Myocyte (in vitro differentiated cells): ENCODE measurements around the gene LRAT. TPM values are rescaled to one million over a fixed set of nuclear protein-coding genes. Genes with fewer than 3 reads are reported as not detected.
"Not testable (repeated sequence)": the region's sequence is repeated elsewhere in the genome, so short reads cannot be mapped to it uniquely, and the experiment has no call there.

ENCODE experiments used
- DNase-seq: peaks from one replicate; pipeline ENCODE4 v3.0.0-alpha.2; 2012; ENCODE audit warnings: low read depth
- polyA plus RNA-seq: library from polyadenylated mRNA; unstranded; fragments of >200 nt; gene quantifications from one replicate; pipeline ENCODE4 v1.2.1, GENCODE V29; 2012; ENCODE audit warnings: missing spikeins
- total RNA-seq: library from RNA; depleted of rRNA; stranded (reverse); fragments of >200 nt; gene quantifications from 2 replicates; pipeline ENCODE4 v1.2.3, GENCODE V29; 2014

The LRAT gene
- not detected in 2 replicates for total RNA-seq
- polyA plus RNA-seq: not detected

DNA sequence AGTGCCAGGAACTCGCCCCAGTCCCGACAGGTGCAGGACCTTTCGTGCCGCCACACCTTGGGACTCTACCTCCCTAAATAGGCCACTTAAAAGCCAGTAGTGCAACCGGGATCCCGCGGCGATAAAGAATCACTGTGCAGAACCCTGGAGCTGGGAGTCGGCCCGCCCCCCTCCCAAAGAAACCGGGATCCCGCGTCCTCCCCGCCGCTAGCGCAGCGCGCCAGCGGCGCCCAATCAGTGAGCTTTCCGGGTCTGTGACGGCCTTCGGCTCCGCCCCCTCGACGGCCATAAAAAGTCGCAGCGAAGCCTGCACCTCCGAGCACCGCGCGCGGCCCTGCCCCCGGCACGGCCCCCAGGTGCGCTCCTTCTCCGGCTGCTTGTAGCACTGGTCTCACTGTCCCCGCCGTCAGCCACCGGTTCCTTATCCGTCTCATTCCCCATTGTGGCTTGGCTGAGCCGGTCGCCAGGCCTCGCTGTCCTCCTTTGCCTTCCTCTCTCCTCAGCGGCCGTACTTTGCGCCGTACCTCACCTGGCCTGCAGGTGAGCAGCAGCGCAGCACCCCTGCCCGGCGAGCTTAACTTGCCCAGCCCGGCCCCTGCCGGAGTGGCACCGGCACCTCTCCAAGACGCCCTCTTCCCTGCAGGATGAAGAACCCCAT is at the start of gene LRAT:
Gene LRAT (plus strand): TSS at position 318 of the 658 bp plus-strand sequence. CDS start 327 bp downstream, at position 645.
- no peak for DNase-seq

DNA sequence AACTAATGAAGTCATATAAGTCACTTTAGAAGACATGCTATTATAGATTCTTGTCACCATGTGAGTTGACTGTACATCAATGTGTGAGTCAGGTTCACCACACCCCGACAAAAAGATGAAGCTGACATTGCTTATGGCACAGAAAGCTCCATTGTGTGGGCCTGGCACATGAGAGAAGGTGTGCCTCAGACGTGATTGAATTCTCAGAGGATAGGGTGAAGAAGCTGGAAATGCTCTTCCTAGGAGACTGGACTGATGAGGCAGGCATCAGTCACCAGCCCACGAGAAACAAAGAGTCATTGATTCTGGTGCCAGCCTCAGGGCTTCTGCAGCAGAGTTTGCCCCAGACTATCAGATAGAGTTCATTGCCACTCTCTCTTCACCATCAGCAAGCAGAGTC is 35.9 kb upstream of the LRAT start:
- no peak for DNase-seq

- no peak for DNase-seq
Measured at GRCh38 chr4:154709550-154709949, 34.2 kb upstream of the LRAT start.

DNA sequence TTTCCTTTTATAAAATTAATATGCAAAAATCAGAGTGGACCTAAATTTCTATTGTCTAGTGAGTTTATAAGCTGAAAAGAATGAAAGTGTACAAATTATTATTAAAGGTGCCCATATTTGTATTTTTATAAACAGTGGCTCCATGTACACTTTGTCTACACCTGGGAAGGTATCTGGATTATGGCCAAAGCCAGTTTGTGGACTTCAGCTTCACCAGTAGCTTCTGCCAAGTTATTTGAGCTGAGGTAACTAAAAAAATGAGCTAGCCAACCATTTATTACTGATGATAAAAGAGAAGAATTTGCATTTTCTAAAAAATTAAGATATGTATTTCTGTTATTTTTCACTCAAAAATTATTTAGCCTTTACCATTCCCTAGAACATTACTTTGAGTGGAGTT is 32.3 kb upstream of the LRAT start:
- no peak for DNase-seq

DNA sequence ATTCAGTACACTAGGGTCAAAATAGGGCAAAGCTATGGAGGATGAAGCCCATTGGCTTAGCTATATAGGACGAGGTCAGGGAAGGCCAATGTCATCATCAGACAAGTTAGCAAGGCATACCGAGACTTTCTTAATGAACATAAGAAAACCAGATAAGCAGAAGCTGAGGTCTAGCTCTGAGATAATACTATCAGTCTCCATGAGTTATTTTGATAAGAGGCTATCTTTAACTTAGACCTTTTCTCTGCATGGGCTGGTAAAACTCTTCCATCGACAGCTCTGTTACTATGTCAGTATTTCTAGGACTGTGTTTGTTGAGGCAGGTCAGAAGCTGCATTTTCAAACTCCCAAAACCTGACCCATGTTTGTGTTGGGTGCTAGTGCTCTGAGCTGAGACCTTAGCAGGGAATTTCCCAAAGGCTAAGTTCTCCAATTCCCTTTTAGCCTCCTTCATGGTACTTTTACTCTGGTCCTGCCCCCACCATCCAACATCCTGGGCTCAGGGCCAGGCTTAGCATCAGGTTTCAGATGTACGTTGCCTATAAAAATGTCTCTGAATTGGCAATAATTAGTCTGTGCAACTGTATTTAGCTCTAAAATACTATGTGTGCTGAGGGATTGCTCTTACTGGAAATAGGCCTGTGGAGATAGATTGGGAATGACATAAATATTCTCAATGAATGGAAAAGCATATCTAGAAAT is 29.3 kb upstream of the LRAT start:
- no peak for DNase-seq

DNA sequence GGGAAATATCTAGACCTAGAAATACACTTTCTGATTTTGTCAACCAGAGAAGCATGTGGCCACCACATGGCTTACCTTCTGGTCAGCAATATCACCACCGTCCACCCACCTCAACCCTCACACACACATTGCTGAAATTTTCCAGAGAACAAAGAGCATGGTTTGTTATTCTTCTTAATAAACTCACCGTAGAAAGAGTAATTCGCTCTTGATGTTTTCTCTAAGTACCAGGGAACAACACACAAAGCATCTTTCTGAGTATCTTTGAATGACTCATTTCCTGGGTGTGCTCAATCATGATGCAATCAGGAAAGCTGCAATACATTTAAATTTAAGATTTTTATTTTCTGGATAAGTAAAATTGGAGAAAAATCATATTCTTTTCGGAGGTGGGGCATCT is 24.7 kb upstream of the LRAT start:
- DNase-seq: peak; percentile 3

- no peak for DNase-seq
Measured at GRCh38 chr4:154720123-154720522, 23.7 kb upstream of the LRAT start.

GRCh38 chr4:154720618-154721267 is 23.1 kb upstream of the LRAT start:
- no peak for DNase-seq

DNA sequence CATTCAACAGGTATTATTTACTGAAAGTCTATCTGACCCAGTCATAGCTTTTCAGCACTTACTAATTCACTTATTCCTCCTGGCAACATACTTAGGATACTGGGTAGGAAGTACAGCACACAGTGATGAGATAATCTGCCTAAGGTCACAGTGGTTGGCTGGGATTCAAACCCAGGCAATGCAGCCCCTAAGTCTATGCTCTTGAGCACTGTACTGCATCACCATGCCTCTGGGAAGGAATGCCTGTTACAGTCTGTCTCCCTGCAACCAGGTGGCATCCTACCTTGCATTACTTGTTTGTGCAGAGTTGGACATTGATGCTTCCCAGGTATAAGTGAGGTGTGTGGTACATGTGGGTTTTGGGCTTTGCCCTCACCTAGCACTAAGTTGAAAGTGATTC is 21.5 kb upstream of the LRAT start:
- DNase-seq: no peak

DNA sequence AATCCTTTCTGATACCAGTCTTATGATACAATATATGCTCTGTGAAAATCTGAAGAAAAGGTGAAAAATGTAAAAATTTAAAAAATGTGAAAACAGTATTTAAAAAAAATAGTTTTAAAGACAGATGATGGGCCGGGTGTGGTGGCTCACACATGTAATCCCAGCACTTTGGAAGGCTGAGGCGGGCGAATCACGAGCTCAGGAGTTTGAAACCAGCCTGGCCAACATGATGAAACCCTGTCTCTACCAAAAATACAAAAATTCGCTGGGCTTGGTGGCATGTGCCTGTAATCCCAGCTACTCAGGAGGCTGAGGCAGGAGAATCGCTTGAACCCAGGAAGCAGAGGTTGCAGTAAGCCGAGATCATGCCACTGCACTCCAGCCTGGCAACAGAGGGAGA is 20.2 kb upstream of the LRAT start:
- not testable (repeated sequence) for DNase-seq

DNA sequence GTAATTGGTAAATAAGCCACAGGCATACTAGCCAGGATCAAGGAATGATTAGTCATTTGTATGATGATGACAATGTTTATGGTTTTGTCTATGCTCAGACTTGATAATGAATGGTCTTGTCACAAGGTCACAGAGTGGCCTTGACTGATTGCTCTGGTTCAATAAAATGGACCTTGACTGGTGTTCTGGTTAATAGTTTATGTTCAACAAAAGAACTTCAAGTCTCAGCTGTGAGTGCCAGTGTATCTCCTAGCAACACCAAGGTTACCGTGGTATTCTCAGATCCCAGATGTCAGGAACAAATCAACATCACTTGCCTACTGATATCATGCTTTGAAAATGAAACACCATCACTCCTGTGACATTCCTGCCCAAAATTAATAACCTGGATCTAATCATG is 16.3 kb upstream of the LRAT start:
- DNase-seq: no peak

- no peak for DNase-seq
Measured at GRCh38 chr4:154731756-154732155, 12.0 kb upstream of the LRAT start.

GRCh38 chr4:154732669-154733068 is 11.1 kb upstream of the LRAT start:
- DNase-seq: no peak

DNA sequence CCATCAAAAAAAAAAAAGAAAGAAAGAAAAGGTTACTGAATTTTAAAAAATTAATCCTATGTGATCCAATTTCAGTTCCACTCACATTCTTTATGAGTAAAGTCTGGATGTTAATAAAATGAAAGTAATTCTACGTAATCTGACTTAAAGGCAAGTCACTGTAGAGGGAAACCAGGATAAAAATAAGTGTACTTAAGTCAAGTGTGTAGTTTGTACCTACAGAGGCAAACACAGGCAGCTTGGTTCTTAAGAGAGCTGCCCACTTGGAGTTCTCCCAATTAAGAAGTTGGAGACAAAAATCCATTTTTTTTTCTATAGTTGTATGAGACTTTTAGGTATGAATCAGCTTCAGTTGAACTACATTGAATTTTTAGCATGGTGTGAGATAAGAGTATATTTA is 7.0 kb upstream of the LRAT start:
- no peak for DNase-seq

GRCh38 chr4:154738426-154738825 is 5.4 kb upstream of the LRAT start:
- DNase-seq: no peak

- DNase-seq: no peak
Measured at GRCh38 chr4:154739111-154739510, 4.7 kb upstream of the LRAT start.

DNA sequence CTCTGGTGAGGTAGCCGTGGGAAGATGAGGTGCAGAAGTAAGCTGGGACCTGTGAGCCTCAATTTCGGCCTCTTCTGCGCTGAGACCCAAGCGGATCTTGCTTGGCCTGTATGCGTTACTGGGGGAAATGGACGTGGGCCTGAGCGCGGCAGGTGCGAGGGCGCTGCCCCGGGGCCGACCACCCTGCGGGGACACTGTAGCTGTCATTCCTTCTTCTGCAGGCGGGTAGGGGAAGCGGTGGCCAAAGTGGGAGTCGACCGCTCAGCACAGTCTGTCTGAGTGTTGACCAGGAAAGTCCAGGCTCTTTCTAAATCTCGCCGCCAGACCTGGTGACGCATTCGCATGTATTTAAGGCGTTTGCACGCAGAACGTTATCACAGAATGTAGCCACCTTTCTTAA is 3.3 kb upstream of the LRAT start:
- no peak for DNase-seq

- DNase-seq: no peak
Measured at GRCh38 chr4:154741131-154741665, 2.6 kb upstream of the LRAT start.

- DNase-seq: peak; percentile 1
Measured at GRCh38 chr4:154741922-154742850, 1.6 kb upstream of the LRAT start.

DNA sequence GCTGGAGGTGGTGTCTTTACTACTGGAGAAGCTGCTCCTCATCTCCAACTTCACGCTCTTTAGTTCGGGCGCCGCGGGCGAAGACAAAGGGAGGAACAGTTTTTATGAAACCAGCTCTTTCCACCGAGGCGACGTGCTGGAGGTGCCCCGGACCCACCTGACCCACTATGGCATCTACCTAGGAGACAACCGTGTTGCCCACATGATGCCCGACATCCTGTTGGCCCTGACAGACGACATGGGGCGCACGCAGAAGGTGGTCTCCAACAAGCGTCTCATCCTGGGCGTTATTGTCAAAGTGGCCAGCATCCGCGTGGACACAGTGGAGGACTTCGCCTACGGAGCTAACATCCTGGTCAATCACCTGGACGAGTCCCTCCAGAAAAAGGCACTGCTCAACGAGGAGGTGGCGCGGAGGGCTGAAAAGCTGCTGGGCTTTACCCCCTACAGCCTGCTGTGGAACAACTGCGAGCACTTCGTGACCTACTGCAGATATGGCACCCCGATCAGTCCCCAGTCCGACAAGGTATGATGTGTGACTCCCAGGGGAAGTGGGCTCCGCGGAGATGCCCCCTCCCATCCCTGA is 634 bp downstream of the LRAT start:
- DNase-seq: no peak

- no peak for DNase-seq
Measured at GRCh38 chr4:154757713-154758112, 13.9 kb downstream of the LRAT start.
